Vein endothelial cell (primary cell): Measurements from ENCODE around the gene SIX4. TPM values are rescaled to one million over a fixed set of nuclear protein-coding genes. Genes with fewer than 3 reads are reported as not detected.

Experiments used
- total RNA-seq: library from RNA; depleted of rRNA; stranded (reverse); fragments of >200 nt; gene quantifications from 2 replicates; pipeline ENCODE4 v1.2.3, GENCODE V29; 2012

The SIX4 gene
- total RNA-seq = 4.5 and 6.9 TPM in 2 replicates

GRCh38 chr14:60723907-60724618 is at the start of gene SIX4:
TSS of gene SIX4 (minus strand) at chr14:60724351. CDS start at chr14:60724074, 277 bp downstream.

DNA sequence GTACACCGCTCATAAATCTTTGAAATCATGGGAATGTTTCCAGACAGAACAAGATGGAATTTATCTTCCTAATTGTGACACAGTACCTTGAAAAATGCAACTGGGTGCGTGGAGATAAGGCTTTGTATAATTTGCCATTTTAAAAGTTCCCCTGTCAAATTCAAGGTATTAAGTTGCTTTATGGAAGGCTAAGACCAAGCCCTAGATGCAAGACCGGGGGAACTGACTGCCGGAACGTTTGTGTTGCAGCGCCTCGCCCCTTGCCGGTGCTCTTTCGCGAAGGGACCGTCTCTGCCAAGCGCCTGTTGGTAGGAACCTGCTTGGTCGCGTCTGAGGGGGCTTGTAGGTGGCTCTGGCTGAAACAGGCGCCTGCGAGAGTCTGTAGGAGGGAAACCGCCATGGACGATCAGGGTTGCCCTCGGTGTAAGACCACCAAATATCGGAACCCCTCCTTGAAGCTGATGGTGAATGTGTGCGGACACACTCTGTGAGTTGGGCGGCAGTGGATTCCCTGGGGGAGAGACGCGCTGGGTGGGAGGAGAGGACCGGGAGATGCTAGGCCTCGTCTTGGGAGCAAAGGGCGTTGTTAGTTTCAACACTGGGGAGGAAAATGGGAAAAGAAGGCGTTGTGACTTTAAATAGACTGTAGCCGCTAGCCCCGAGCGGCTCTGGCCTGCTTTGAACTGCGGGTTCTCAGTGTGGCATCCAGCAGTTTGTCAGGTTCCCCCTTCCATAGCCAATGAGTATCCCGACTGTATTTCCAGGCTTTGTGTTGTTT is 10.5 kb upstream of the SIX4 start, which contains the start of gene MNAT1:
Gene MNAT1 (plus strand): TSS at position 297 of the 778 bp plus-strand sequence. CDS start 102 bp downstream, at position 399.

Other genes starting within 250 kb of the SIX4 start
- gene C14orf39, start 238.3 kb downstream of the SIX4 start, total RNA-seq = under 0.01 TPM in 1 of 2 replicates, not detected in the other
- gene SIX6, start 215.2 kb downstream of the SIX4 start, total RNA-seq = not detected in 2 replicates
- gene SIX1, start 74.9 kb downstream of the SIX4 start, total RNA-seq = 0.33 and 0.48 TPM in 2 replicates
- gene MNAT1, start 10.4 kb upstream of the SIX4 start, total RNA-seq = 58.8 and 77.4 TPM in 2 replicates